SK-N-MC (cell line): Measurements from ENCODE around the gene KANSL1.

ENCODE experiments used
- EZH2 ChIP-seq: fragments of 200-600 bp; sonication (generic); IDR thresholded peaks from one replicate; pipeline ENCODE4 v1.6.1; 2017; ENCODE audit warnings: antibody characterized with exemption
- FOXP2 ChIP-seq: optimal IDR thresholded peaks from 2 replicates; pipeline ENCODE3; 2011; ENCODE audit warnings: mild to moderate bottlenecking, moderate library complexity; ENCODE audit not compliant: insufficient read depth; ENCODE audit errors: extremely low read length, control extremely low read depth
- POLR2AphosphoS5 ChIP-seq: IDR thresholded peaks from 2 replicates; pipeline ENCODE4 v1.6.1; 2012; ENCODE audit warnings: mild to moderate bottlenecking, low read depth, low read length, borderline replicate concordance

GRCh38 chr17:46194393-46195216 lies 1.4 kb upstream of the KANSL1 start:
- TF ChIP-seq POLR2AphosphoS5: no peak
- no peak for TF ChIP-seq EZH2
- TF ChIP-seq FOXP2: no peak
